ENCODE measurements around the gene SLFN14.

- no peak for TF ChIP-seq CTCF (IDR thresholded peaks at IDR 0.05)
- no peak for TF ChIP-seq POLR2A (IDR thresholded peaks at IDR 0.05)
These were observed 43.1 kb upstream of the SLFN14 start for GRCh38 chr17:35603674-35604073.
